Activated T-cell treated with anti-CD3 and anti-CD28 coated beads, Interleukin-2, amount 50 U/mL, for 4 hours (primary cell): ENCODE data around the gene AGER. TPM values are rescaled to one million over a fixed set of nuclear protein-coding genes. Genes with fewer than 3 reads are reported as not detected.
A peak's percentile ranks its signal among the peaks of the same experiment; 100 is the strongest.

Experiments
- ATAC-seq, 2 donors: fragments of 200-7000 bp; cut with Tn5 transposase; one replicate each; pipeline ENCODE4 v1.10.0; 2021
- DNase-seq: peaks from one replicate; pipeline ENCODE4 v3.0.0-alpha.2; 2020
- H3K27me3 Mint-ChIP-seq: one replicate; pipeline ENCODE4 v1.8.0; 2021; ENCODE audit warnings: low read depth, mixed read lengths
- H3K36me3 Mint-ChIP-seq: one replicate; pipeline ENCODE4 v1.8.0; 2022; ENCODE audit warnings: mixed read lengths; ENCODE audit not compliant: insufficient read depth
- H3K4me1 Mint-ChIP-seq: one replicate; pipeline ENCODE4 v1.8.0; 2021; ENCODE audit warnings: low read depth, mixed read lengths
- H3K4me3 Mint-ChIP-seq: one replicate; pipeline ENCODE4 v1.8.0; 2021; ENCODE audit warnings: mild to moderate bottlenecking, moderate library complexity, mixed read lengths
- H3K9me3 Mint-ChIP-seq: one replicate; pipeline ENCODE4 v1.8.0; 2021; ENCODE audit warnings: mixed read lengths
- total RNA-seq, 3 donors: library from RNA; stranded (reverse); gene quantifications; one replicate each; pipeline ENCODE4 v1.2.1, GENCODE V29; 2021

The AGER gene
- total RNA-seq, 3 donors from 2014 or later: 8.9 to 14.7 (median 13.0) TPM

DNA sequence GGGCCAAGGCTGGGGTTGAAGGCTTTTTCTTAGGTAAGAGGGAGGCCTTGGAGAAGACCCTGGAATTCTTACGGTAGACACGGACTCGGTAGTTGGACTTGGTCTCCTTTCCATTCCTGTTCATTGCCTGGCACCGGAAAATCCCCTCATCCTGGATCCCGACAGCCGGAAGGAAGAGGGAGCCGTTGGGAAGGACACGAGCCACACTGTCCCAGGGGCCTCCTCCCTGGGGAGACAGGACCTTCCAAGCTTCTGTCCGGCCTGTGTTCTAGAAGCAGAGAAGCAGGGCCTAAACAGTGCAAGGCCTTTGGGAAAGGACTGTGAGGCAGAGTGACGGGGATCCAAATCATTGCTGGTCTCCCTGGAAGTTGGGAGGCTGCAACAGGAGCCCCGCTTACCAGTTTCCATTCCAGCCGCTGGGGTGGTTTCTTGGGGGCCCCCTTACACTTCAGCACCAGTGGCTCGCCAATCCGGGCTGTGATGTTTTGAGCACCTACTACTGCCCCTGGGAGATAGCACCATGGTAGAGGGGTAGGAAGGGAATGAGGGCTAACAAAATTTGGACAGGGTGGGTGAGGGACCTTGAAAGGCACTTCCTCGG is 470 bp downstream of the AGER start:
- Mint-ChIP-seq H3K9me3 (no peaks in the 10 kb centered on the region), H3K36me3 (peaks cover 31% of the 10 kb centered on the region), H3K27me3 (no peaks in the 10 kb centered on the region), H3K4me1 (peaks cover 72% of the 10 kb centered on the region), H3K4me3 (no peak overlapping the region)
- DNase-seq (no peak), ATAC-seq (no peak)

DNA sequence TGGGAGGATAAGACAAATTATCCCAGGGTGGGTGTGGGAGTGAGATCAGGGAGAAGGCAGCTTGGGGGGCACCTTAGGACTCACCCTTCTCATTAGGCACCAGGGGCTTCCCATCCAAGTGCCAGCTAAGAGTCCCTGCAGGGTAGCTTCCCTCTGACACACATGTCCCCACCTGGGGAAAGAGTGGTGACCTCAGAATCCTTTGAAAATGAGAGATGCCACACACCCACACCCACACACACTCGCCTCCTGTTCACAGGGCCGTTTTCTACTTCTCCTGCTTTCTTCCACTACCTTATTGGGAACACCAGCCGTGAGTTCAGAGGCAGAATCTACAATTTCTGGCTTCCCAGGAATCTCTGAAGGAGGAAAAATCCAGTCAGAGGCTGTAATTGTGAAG is 1.0 kb downstream of the AGER start:
- H3K27me3 Mint-ChIP-seq: no peaks in the 10 kb centered on the region
- peaks cover 31% of the 10 kb centered on the region for H3K36me3 Mint-ChIP-seq
- ATAC-seq: no peak
- DNase-seq: no peak
- peaks cover 68% of the 10 kb centered on the region for H3K4me1 Mint-ChIP-seq
- no peaks in the 10 kb centered on the region for H3K9me3 Mint-ChIP-seq
- H3K4me3 Mint-ChIP-seq: no peak overlapping the region

DNA sequence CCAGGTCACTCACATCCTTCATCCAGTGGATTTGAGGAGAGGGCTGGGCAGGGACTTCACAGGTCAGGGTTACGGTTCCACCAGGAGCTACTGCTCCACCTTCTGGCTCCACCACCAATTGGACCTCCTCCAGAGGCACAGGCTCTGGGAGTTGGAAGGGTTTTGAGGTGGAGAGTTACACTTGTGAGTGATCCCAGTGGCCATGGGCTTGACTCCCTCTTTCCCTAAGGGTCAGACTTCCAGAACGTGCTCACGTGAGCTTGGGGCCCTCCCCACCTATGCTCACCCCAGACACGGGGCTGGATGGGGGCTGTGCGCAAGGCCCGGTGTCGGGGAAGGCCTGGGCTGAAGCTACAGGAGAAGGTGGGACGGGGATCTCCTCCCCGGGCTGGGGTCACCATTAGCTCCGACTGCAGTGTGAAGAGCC is 1.5 kb downstream of the AGER start:
- Mint-ChIP-seq H3K27me3 (no peaks in the 10 kb centered on the region), H3K9me3 (no peaks in the 10 kb centered on the region), H3K4me1 (peaks cover 65% of the 10 kb centered on the region), H3K4me3 (no peak overlapping the region), H3K36me3 (peaks cover 29% of the 10 kb centered on the region)
- DNase-seq: no peak
- no peak for ATAC-seq

DNA sequence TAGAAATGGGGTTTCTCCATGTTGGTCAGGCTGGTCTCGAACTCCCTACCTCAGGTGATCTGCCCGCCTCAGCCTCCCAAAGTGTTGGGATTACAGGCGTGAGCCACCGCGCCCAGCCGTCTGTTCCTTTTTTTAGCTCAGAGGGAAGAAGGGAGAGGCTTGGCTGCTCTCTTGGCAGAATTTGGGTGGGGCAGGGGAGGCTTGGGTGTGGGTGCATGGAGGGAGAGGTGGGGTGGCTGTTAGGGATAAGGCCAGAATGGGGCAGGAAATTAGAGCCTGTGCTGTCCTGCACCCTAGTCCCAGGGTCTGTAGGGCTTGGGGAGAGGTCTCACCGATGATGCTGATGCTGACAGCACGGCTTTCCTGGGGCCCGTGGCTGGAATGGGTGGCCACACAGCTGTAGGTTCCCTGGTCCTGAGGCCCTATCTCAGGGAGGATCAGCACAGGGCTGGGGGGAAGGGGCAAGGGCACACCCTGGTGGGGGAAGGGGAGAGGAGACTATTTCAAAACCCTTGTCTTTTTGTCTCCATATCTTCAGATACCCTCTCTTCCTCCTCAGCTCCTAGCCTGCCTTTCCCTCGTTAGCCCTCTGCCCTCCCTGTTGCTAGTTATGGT is 2.0 kb downstream of the AGER start:
- Mint-ChIP-seq H3K27me3 (no peaks in the 10 kb centered on the region), H3K4me3 (no peak overlapping the region), H3K4me1 (peaks cover 64% of the 10 kb centered on the region), H3K9me3 (no peaks in the 10 kb centered on the region), H3K36me3 (peaks cover 25% of the 10 kb centered on the region)
- DNase-seq (no peak), ATAC-seq (no peak)

DNA sequence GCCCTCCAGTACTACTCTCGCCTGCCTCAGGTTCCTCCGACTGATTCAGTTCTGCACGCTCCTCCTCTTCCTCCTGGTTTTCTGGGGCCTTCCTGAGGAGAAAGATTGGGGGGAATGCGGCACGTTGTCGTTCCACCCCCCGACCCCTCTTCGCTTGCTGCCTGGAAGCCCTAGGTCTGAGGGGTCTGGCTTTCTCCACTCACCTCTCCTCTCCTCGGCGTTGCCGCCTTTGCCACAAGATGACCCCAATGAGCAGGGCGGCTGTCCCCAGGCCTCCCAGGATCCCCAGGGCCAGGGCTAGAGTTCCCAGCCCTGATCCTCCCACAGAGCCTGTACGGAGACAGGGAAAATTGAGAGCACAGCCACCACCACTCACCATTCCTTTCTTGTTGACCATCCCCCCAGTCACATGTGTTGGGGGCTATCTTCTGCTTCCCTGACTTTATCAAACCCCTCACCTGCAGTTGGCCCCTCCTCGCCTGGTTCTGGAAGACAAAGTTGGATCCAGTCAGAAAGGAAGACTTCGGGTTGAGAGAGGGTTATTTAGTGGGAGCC is 2.8 kb downstream of the AGER start:
- no peaks in the 10 kb centered on the region for H3K9me3 Mint-ChIP-seq
- H3K4me3 Mint-ChIP-seq: no peak overlapping the region
- ATAC-seq (no peak), DNase-seq (no peak)
- H3K36me3 Mint-ChIP-seq: peaks cover 21% of the 10 kb centered on the region
- peaks cover 64% of the 10 kb centered on the region for H3K4me1 Mint-ChIP-seq
- no peaks in the 10 kb centered on the region for H3K27me3 Mint-ChIP-seq

DNA sequence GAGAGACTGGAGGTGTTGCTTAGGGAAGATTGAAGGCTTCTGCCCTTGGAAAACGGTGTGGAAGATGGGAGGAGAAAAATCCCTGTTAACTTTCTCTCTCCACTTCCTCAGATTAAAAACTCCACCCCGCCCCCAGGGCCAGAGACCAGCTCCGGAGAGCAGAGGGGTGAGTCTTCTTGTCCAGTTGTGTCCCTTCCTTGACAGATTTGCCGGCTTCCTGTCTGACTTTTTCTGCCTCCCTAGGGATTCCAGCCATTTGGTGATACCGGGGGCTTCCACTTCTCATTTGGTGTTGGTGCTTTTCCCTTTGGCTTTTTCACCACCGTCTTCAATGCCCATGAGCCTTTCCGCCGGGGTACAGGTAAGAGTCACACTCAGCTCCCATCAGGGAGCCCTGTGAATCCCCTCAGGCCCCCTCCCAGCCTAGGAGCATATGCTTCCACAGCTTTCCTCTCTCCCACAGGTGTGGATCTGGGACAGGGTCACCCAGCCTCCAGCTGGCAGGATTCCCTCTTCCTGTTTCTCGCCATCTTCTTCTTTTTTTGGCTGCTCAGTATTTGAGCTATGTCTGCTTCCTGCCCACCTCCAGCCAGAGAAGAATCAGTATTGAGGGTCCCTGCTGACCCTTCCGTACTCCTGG is 4.2 kb downstream of the AGER start:
- DNase-seq: no peak

DNA sequence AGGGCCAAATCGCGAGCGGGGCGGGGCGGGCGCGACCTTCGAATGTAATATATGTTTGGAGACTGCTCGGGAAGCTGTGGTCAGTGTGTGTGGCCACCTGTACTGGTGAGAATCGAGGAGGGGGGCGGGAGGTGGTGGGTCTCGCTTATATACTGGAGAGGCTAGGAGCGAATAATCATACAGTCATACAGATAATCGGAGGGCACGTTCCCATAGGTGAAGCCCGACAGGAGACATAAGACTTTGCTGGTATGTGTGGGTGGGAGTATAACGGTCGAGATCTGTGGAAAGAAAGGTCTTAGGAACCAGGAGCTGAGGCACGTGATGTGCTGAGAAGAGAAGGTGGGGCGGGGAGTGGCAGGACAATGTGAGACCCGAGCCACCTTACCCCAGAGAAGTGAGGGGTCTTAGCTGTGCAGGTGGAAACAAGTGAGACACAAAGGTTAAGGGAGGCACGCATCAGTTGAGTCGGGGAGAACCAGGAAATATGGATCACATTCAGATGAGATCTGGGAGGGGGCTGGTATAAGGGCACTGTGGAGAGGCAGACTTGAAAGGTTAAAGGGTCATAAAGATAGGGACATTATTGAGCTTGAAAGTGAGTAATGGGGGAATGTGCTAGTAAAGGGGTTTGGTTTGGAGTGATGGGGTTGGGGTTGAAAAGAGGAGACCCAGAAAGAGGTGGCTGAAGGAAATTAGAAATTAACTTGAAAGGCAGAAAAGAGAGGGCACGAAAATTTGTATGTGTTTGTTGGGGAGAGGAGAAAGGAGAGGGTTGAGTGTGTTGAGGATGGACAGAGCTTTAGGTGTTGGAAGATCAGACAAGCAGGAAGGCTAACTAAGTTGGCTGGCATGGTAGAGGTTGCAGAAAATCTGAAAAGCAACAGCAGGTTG is 5.3 kb downstream of the AGER start:
- Mint-ChIP-seq H3K36me3 (peaks cover 15% of the 10 kb centered on the region), H3K9me3 (no peaks in the 10 kb centered on the region), H3K4me1 (peaks cover 67% of the 10 kb centered on the region), H3K27me3 (no peaks in the 10 kb centered on the region), H3K4me3 (peak overlapping the region; percentile 92)
- no peak for DNase-seq
- no peak for ATAC-seq

More for the DNA sequence above, 4.2 kb downstream of the AGER start:
- H3K9me3 Mint-ChIP-seq: no peaks in the 10 kb centered on the region
- H3K4me1 Mint-ChIP-seq: peaks cover 62% of the 10 kb centered on the region
- ATAC-seq: no peak
- no peaks in the 10 kb centered on the region for H3K27me3 Mint-ChIP-seq
- peak overlapping the region; percentile 92 for H3K4me3 Mint-ChIP-seq
- peaks cover 15% of the 10 kb centered on the region for H3K36me3 Mint-ChIP-seq

DNA sequence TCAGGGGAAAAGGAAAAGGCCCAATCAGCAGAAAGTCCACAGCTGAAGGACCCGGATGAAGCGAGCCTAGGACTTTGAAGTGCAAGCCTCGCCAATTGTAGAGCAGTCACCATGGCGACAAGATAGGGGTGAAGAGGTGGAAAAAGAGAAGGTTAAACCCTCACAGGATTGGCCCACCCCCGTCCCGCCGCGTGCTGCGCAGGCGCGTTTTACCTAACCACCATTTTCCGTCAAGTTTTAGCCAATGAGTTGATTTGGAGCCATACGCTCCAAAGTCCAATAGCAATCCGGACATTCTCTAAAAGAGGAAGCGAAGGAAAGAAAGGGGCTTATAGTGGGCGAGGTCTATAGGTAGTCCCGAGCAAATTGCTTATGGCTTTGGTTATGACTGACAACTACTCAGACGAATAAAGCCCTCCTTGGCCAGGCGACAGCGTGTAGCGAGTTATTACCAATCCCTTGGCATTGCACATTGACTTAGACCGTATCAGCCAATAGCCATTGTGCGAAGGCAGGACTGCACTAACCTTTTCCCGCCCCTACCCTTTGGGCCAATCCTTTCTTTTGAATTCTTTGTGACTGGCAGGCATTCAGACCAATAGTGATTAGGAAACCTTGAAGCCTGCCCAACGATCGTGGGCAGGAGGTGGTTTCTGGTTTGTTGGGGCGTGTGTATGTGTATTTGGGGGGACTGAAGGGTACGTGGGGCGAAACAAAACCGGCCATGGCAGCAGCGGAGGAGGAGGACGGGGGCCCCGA is 6.1 kb downstream of the AGER start, which contains the start of gene RNF5:
RNF5 (plus strand) TSS at position 618 of the 759 bp plus-strand sequence; CDS start at position 725, 107 bp downstream.
- H3K9me3 Mint-ChIP-seq: no peaks in the 10 kb centered on the region
- H3K27me3 Mint-ChIP-seq: no peaks in the 10 kb centered on the region
- H3K36me3 Mint-ChIP-seq: peaks cover 15% of the 10 kb centered on the region
- peak within 1 kb of the TSS; percentile 92 for H3K4me3 Mint-ChIP-seq
- H3K4me1 Mint-ChIP-seq: peaks cover 73% of the 10 kb centered on the region
- peak; percentile 87 for ATAC-seq
- peak; percentile 88 for DNase-seq

DNA sequence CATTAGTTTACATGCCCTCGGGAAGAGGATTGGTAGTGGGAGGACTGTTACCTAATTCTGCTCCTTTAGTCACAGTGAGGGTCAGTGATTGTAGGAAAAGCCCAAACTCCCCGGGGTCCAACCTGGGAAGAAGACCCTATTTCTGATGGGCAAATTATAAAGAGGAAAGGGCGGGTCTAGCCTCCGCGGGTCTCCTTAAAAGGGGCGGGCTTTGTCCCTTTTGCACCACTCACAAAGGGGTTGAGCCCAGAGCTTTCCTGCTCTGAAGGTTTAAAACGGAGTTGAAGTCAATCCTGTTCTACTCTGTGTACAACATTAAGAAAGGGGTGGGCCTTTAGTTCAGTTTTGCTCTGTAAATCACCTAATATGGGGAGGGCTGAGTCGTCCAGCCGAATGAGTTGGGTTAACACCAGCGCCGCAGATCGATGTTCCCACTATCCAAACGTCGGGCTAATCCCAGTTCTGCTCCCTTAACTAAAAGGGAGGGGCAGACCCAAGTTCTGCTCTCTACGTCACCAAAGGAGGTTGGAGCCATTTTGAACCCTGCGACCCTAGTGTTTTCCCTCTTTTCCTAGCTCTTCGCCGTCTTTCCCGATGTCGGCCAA is 6.8 kb downstream of the AGER start:
- ATAC-seq (peak in 1 of 2 donors; percentile 0), DNase-seq (no peak)
- peak overlapping the region; percentile 92 for H3K4me3 Mint-ChIP-seq
- H3K27me3 Mint-ChIP-seq: no peaks in the 10 kb centered on the region
- H3K9me3 Mint-ChIP-seq: no peaks in the 10 kb centered on the region
- H3K36me3 Mint-ChIP-seq: peaks cover 13% of the 10 kb centered on the region
- H3K4me1 Mint-ChIP-seq: peaks cover 73% of the 10 kb centered on the region

DNA sequence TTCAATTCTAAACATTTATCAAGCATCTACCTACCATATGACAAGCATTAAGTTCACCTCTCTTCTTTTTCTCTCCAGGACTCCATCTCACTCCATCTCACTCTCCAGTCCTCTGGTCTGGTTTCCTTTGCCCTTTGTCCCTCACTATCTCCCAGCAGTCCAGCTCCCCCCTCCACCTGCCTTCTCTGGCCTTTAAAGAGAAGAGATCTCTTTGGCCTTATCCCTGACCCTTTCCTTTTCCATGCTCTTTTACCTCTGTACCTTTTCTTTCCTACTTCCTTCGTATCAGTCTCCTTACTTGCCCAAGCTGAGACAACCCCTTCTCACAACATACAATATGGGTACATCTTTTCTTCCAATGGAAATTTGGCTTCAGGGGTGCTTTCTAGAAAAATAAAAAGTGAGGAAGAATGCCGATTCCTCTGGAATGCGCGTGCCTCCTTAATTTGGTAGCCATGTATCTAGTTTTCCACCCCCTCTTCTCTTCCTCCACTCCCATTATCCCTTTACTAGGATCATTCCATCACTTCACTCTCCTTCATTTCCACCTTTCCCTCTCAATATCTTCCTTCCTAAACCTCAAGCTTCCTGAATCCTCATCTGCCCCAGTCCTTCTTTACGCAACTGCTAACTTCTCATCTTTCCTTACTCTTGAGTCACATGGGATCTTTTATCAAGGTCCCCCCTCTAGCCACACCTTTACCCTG is 7.4 kb downstream of the AGER start:
- H3K36me3 Mint-ChIP-seq: peaks cover 13% of the 10 kb centered on the region

DNA sequence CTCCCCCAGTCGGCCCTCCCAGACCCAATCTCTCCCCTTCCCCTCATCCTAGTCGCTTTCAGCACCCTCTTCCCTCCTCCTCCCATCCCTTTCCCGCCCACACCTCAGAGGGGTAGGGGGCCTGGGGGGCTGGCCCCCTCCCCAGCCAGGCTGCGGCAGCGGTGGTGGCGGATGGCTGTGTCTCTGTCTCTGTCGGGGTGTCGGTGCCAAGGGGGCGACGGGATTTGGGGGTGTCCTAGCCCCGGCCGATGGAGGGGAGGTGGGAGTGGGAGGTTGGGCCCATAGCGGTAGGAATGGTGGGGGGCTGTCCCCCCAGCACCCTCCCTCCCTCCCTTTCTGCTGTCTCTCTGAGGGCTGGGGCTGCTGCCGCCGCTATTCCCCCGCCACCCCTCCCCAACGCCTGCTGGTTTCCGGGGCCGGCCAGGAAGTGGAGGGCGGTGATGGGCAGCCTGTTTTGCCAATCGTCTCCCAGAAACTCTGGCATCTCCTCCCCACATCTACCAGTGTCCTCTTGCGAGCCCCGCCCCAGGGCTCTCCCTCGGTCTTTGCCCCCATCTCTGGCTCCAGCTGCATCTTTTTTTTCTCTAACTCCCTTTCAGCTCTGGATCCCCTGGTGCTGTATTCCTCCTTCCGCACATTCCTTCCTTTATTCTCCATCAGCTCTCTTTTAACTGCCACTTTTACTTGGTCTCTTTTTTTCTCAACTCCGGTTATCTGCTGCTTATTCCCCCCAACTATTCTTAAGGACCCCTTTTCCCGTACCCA is 8.2 kb downstream of the AGER start, which contains the start of gene AGPAT1:
AGPAT1 (minus strand) TSS at position 374 of the 765 bp plus-strand sequence. CDS start 4,588 bp downstream, outside the sequence.
- DNase-seq (peak; percentile 94), ATAC-seq (peak; percentile 53 to 59)
- peaks cover 13% of the 10 kb centered on the region for H3K36me3 Mint-ChIP-seq
- no peaks in the 10 kb centered on the region for H3K27me3 Mint-ChIP-seq
- H3K4me1 Mint-ChIP-seq: peaks cover 67% of the 10 kb centered on the region
- peak within 1 kb of the TSS; percentile 92 for H3K4me3 Mint-ChIP-seq
- H3K9me3 Mint-ChIP-seq: no peaks in the 10 kb centered on the region

More for the DNA sequence above, 7.4 kb downstream of the AGER start:
- DNase-seq (no peak), ATAC-seq (no peak)
- Mint-ChIP-seq H3K4me1 (peaks cover 73% of the 10 kb centered on the region), H3K9me3 (no peaks in the 10 kb centered on the region), H3K4me3 (peak overlapping the region; percentile 92), H3K27me3 (no peaks in the 10 kb centered on the region)

DNA sequence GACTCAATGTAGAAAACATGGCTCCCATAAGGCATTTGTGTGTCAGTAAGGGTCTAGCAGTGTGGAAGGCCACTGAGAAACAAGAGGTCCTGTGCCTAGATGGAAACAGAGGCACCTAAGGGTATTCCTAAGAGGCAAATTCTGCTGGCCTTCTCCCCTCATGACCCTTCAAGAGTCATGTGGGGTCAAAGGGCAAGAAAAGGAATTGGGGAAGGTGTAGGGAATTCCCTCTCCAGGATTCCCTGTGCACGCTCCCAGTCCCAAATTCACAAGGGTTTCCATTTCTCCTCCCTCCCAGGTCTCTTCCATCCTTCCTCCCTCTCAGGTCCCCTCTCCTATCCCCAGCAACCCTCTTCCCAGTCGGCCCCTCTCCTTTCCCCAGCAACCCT is 8.7 kb downstream of the AGER start:
- no peak for ATAC-seq
- DNase-seq: no peak
- H3K36me3 Mint-ChIP-seq: peaks cover 7% of the 10 kb centered on the region
- H3K9me3 Mint-ChIP-seq: no peaks in the 10 kb centered on the region
- peak overlapping the region; percentile 92 for H3K4me3 Mint-ChIP-seq
- peaks cover 62% of the 10 kb centered on the region for H3K4me1 Mint-ChIP-seq
- H3K27me3 Mint-ChIP-seq: no peaks in the 10 kb centered on the region
